ENCODE results near the gene PRKACG. TPM values are rescaled to one million over a fixed set of nuclear protein-coding genes. Genes with fewer than 3 reads are reported as not detected.

The PRKACG gene
- total and polyA plus RNA-seq, 2 experiments from 2014 or later = not detected

Other genes with a start within 250 kb of the PRKACG start
- gene FXN, start 21.6 kb upstream of the PRKACG start, total RNA-seq (2014; rRNA removed; shearing (Covaris generic)) = 17.8 and 26.1 TPM in 2 replicates
- 55.0 and 66.4 TPM in 2 replicates for gene FXN, start 21.6 kb upstream of the PRKACG start, polyA plus RNA-seq (2016; fragmentation: Nextera tagmentation; extraction: Ambion mirVana)
- gene TJP2, start 160.2 kb upstream of the PRKACG start, total RNA-seq (2014; rRNA removed; shearing (Covaris generic)) = 176 and 234 TPM in 2 replicates
- gene TJP2, start 160.2 kb upstream of the PRKACG start, polyA plus RNA-seq (2016; fragmentation: Nextera tagmentation; extraction: Ambion mirVana) = 34.9 and 37.6 TPM in 2 replicates